ENCODE data around the gene DARS1. TPM values are rescaled to one million over a fixed set of nuclear protein-coding genes. Genes with fewer than 3 reads are reported as not detected.

DARS1 gene
- total and polyA plus RNA-seq, 10 donors: 56.2 to 88.6 (median 66.1) TPM

DNA sequence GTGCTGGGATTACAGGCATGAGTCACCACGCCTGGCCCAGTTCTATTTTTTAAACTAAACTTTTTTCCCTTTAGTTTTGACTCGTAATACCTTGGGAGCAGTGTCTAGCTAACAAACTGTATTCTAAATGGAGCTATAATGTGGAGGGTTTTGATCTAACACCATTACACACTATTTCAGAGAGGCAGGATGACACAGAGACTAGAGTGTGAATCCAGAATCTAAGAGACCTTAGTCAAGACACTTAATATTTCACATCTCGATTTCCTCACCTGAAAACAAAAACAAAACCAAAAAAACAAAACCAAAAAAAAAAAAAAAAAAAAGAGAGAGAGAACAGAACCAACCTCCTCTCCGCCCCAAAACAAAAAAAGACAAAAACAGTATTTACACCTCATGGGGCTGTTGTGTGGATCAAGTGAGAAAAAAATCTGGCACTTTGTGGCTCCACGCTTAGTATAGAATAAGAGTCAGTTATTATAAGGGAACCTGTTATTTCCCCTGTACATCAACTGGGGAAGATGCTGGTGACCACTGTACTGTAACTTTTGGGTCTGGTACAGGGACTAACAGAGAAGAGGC, 31.3 kb downstream of the DARS1 start:
- DNase-seq: no peak
- intact Hi-C loops (cut with DNase I; ENCODE audit: low total_unique reads): no loop called here
- WGBS, 5 donors: 78 to 93% (median 88%) methylated on average over 5 of the region's 5 CpGs
- H3K27ac ChIP-seq: no peak overlapping the region
- H3K27me3 ChIP-seq (replicated peaks in 1 of 7): no peaks in the 10 kb centered on the region
- peaks cover 0 to 48% (median 0%) of the 10 kb centered on the region in 6 donors for H3K36me3 ChIP-seq
- no peak overlapping the region for H3K4me3 ChIP-seq
- H3K4me1 ChIP-seq: peaks cover 0 to 34% (median 3%) of the 10 kb centered on the region in 6 donors
- TF ChIP-seq, protein P1, sequence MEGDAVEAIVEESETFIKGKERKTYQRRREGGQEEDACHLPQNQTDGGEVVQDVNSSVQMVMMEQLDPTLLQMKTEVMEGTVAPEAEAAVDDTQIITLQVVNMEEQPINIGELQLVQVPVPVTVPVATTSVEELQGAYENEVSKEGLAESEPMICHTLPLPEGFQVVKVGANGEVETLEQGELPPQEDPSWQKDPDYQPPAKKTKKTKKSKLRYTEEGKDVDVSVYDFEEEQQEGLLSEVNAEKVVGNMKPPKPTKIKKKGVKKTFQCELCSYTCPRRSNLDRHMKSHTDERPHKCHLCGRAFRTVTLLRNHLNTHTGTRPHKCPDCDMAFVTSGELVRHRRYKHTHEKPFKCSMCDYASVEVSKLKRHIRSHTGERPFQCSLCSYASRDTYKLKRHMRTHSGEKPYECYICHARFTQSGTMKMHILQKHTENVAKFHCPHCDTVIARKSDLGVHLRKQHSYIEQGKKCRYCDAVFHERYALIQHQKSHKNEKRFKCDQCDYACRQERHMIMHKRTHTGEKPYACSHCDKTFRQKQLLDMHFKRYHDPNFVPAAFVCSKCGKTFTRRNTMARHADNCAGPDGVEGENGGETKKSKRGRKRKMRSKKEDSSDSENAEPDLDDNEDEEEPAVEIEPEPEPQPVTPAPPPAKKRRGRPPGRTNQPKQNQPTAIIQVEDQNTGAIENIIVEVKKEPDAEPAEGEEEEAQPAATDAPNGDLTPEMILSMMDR (IDR thresholded peaks at IDR 0.05 in 8 of 11, conservative IDR thresholded peaks at IDR 0.05 in 3 of 11): no peak
- TF ChIP-seq POLR2AphosphoS5 (IDR thresholded peaks at IDR 0.05) (no peak), POLR2A (IDR thresholded peaks at IDR 0.05) (no peak)
- H3K9me3 ChIP-seq: peaks cover 0 to 5% (median 0%) of the 10 kb centered on the region in 8 donors

DNA sequence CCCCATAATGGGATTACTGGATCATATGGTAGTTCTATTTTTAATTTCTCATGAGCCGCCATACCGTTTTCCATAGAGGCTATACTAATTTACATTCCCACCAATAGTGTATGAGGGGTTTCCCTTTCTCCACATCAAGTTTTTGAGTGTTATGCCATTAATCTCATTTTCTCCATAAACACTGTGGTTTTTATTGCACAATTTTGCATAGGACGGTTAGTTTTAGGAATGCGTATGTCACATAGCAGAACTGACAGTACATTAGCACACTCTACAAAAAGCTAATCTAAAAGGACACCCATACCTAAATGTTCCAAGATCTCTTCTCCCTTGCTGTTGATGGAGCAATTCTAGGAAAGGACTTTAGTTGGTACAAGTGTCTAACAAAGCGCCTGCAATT, 32.5 kb downstream of the DARS1 start:
- H3K9me3 ChIP-seq: peaks cover 0 to 5% (median 0%) of the 10 kb centered on the region in 8 donors
- no peak for DNase-seq
- peaks cover 0 to 46% (median 4%) of the 10 kb centered on the region in 6 donors for H3K4me1 ChIP-seq
- TF ChIP-seq, protein P1 (IDR thresholded peaks at IDR 0.05 in 8 of 11, conservative IDR thresholded peaks at IDR 0.05 in 3 of 11): no peak
- no peak for TF ChIP-seq POLR2A (IDR thresholded peaks at IDR 0.05)
- no peak for TF ChIP-seq POLR2AphosphoS5 (IDR thresholded peaks at IDR 0.05)
- no peak overlapping the region for H3K27ac ChIP-seq
- H3K27me3 ChIP-seq (replicated peaks in 1 of 7): no peaks in the 10 kb centered on the region
- 72 to 92% (median 82%) methylated on average over 5 of the region's 5 CpGs for WGBS, 5 donors
- intact Hi-C loops (cut with DNase I; ENCODE audit: low total_unique reads): no loop called here
- H3K4me3 ChIP-seq: no peak overlapping the region
- H3K36me3 ChIP-seq: peaks cover 0 to 40% (median under 1%) of the 10 kb centered on the region in 6 donors

- no peak overlapping the region for H3K27ac ChIP-seq
- peaks cover 0 to 27% (median 1%) of the 10 kb centered on the region in 6 donors for H3K36me3 ChIP-seq
- H3K9me3 ChIP-seq: peaks cover 0 to 5% (median 0%) of the 10 kb centered on the region in 8 donors
- DNase-seq: no peak
- H3K4me1 ChIP-seq: peaks cover 0 to 48% (median 4%) of the 10 kb centered on the region in 6 donors
- intact Hi-C loops (cut with DNase I; ENCODE audit: low total_unique reads): no loop called here
- WGBS, 5 donors: 82 to 90% (median 88%) methylated on average over 3 of the region's 3 CpGs
- no peak overlapping the region for H3K4me3 ChIP-seq
- no peak for TF ChIP-seq POLR2AphosphoS5 (IDR thresholded peaks at IDR 0.05)
- TF ChIP-seq, protein P1 (IDR thresholded peaks at IDR 0.05 in 8 of 11, conservative IDR thresholded peaks at IDR 0.05 in 3 of 11): no peak
- TF ChIP-seq POLR2A (IDR thresholded peaks at IDR 0.05): no peak
- H3K27me3 ChIP-seq (replicated peaks in 1 of 7): no peaks in the 10 kb centered on the region
These were observed 34.3 kb downstream of the DARS1 start for GRCh38 chr2:135951041-135951583.

GRCh38 chr2:135949451-135950234, 35.8 kb downstream of the DARS1 start:
- no peak overlapping the region for H3K4me3 ChIP-seq
- WGBS, 5 donors: 80 to 92% (median 89%) methylated on average over 3 of the region's 3 CpGs
- intact Hi-C loops (cut with DNase I; ENCODE audit: low total_unique reads): no loop called here
- H3K27ac ChIP-seq: no peak overlapping the region
- peaks cover 0 to 51% (median 4%) of the 10 kb centered on the region in 6 donors for H3K4me1 ChIP-seq
- TF ChIP-seq POLR2AphosphoS5 (IDR thresholded peaks at IDR 0.05) (no peak), POLR2A (IDR thresholded peaks at IDR 0.05) (no peak)
- TF ChIP-seq, protein P1 (IDR thresholded peaks at IDR 0.05 in 8 of 11, conservative IDR thresholded peaks at IDR 0.05 in 3 of 11): no peak
- H3K36me3 ChIP-seq: peaks cover 0 to 22% (median 1%) of the 10 kb centered on the region in 6 donors
- no peak for DNase-seq
- H3K9me3 ChIP-seq: peaks cover 0 to 5% (median 0%) of the 10 kb centered on the region in 8 donors
- H3K27me3 ChIP-seq (replicated peaks in 1 of 7): no peaks in the 10 kb centered on the region
